GM18951 (cell line): Measurements from ENCODE around the gene TRIM39.
"Not testable (repeated sequence)": the region's sequence is repeated elsewhere in the genome, so short reads cannot be mapped to it uniquely, and the experiment has no call there.

Experiments used
- POLR2A ChIP-seq: IDR thresholded peaks from 4 replicates; pipeline ENCODE4 v1.6.1; 2011; ENCODE audit warnings: mild to moderate bottlenecking; ENCODE audit not compliant: insufficient read length, insufficient read depth; ENCODE audit errors: extremely low read depth
- in situ Hi-C: fragments of 300-500 bp; cut with MboI; formaldehyde crosslinking; loops from one replicate; pipeline ENCODE4 v1.12.0; 2022; ENCODE audit warnings: low sequenced_read_pairs, mixed read lengths, inconsistent platforms; ENCODE audit not compliant: unreplicated experiment

Gene TRIM39

DNA sequence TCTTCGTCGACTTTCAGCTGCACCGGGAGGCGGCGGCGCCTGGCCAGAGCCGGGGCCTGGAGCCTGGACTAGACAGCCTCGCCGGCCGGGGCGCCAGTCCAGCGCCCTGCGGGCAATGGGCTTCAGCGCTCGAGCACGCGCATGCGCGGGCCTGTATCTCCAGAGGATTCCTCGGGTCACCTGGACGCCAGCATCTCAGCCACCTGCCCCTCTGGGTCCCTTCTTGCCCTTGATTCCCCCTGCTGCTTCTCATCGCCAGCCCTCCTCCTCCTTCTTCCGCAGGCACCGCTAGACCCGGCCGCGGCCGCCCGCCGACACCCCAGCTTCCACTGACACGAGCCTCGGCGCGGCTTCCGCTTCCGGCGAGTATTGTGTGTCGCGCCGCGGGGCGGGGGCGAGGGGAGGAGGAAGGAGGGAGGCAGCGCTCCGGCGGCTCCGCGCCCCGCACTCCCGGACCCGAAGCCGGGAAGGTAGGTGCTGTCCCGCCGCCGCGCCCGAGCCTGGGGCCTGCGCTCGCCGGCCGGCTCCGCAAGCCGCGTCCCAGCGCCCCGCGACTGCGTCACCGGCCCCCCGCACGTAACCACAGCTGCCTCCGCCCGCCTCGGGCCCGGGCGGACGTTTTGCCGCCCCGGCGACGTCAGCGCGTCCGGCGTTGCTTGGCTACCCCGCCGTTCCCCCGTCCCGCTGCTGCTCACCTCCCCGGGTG, at the start of gene TRIM39:
TSS of gene TRIM39 (plus strand) at position 402 of the 706 bp plus-strand sequence. CDS start 2,391 bp downstream, outside the sequence.
- TF ChIP-seq POLR2A, result peak; percentile 80
- in situ Hi-C loops, result no loop called here

DNA sequence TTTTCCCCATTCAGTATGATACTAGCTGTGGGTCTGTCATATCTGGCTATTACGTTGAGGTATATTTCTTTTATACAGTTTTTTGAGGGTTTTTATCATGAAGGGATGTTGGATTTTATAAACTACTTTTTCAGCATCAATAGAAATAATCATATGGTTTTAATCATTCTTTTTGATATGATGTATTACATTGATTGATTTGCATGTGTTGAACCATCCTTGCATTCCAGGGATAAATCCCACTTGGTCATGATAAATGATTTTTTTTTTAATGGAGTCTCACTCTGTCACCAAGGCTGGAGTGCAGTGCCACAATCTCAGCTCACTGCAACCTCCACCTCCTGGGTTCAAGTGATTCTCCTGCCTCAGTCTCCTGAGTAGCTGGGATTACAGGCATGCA, 45.7 kb upstream of the TRIM39 start:
- in situ Hi-C loops, result not testable (repeated sequence)

- in situ Hi-C loops, result no loop called here
- TF ChIP-seq POLR2A, result no peak
These were observed 44.2 kb upstream of the TRIM39 start for GRCh38 chr6:30282522-30282921.

GRCh38 chr6:30283761-30284160, 43.0 kb upstream of the TRIM39 start:
- TF ChIP-seq POLR2A, result no peak
- in situ Hi-C loops, result no loop called here

GRCh38 chr6:30287139-30287538, 39.6 kb upstream of the TRIM39 start:
- TF ChIP-seq POLR2A, result no peak
- in situ Hi-C loops, result no loop called here

DNA sequence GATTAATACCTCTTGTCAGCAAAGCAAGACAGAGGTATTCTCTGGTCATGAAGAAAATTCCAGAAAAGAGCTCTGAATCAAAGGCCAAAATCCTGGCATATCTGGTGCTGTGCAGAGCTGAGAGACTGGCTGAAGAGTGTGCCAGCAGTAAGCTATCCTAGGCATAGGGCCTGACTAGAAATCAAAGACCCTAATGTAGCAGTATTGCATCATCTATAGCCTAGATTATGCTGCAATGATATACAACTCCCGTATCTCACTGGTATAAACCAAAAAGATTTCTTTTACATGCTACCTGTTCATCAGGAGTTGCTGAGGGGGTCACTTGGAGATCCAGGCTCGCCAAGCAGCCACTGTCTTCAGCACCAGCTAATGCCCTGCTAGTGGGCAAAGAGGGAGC, 30.9 kb upstream of the TRIM39 start:
- no peak for TF ChIP-seq POLR2A
- in situ Hi-C loops, result no loop called here

GRCh38 chr6:30304002-30304401, 22.7 kb upstream of the TRIM39 start:
- in situ Hi-C loops, result no loop called here
- TF ChIP-seq POLR2A, result no peak

DNA sequence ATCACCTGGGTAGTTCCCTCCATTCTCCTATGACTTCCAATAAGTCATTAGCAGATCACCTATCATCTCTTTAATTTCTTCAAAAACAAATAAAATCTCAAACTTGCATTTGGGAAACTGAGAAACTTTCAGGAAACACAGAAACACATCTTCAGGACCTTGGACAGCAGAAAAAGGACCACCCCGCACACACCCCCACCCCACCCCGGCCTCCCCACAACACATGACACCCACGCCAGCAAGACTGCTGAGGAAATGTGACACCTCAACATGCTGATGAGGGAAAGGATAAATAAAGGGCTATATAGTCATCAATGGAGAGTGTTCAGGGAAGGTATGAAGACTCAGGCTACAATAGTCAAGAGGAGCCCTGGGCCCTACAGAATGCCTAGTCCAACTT, 15.6 kb upstream of the TRIM39 start:
- in situ Hi-C loops, result no loop called here

GRCh38 chr6:30311671-30312070, 15.1 kb upstream of the TRIM39 start:
- no peak for TF ChIP-seq POLR2A
- in situ Hi-C loops, result no loop called here

More for the DNA sequence above, 15.6 kb upstream of the TRIM39 start:
- TF ChIP-seq POLR2A, result no peak

DNA sequence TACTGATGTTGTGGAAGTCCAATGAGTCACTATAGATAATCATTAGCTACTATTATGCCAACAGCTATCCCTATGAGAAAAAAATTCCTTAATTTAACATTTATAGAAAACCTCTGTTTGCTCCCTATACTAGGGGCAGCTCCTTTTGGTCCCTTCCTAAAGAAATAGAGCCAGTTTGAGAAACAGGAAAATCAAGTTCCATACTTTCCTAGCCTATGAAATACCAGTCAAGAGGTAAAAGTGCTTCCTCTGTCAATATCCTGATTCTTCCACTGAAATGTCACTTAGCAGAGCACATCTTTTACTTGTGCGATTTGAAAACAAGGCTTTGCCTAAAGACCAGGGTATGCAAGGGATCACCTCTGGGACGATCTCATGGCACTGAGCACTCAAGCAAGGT, 14.5 kb upstream of the TRIM39 start:
- in situ Hi-C loops, result no loop called here

DNA sequence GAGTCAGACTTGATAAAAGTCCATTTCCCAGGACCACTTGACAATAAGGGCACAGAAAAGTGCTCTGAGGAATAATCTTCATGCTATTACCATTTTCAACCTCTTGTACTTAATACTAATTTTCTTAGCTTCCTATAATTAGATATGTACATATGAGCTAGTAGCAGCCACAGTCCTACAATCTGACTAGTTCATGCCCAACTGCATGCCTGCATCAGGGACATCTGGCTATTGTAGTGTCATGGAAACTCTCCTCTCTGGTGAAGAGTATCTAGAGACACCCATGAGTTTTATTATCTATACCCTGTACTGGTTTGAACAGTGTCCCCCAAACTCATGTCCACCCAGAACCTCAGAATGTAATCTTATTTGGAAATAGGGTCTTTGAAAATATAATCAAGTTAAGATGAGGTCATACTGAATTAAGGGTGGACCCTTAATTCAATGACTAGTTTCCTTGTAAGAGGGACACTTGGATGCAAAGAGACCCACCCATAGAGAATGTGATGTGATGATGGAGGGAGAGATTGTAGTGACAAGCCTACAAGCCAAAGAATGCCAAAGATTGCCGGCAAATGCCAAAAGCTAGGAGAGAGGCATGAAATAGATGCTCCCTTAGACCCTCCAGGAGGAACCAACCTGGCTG, 13.9 kb upstream of the TRIM39 start:
- no peak for TF ChIP-seq POLR2A
- in situ Hi-C loops, result no loop called here

More for the DNA sequence above, 14.5 kb upstream of the TRIM39 start:
- TF ChIP-seq POLR2A, result no peak

- in situ Hi-C loops, result no loop called here
- no peak for TF ChIP-seq POLR2A
These were observed 11.6 kb upstream of the TRIM39 start for GRCh38 chr6:30315156-30315555.

DNA sequence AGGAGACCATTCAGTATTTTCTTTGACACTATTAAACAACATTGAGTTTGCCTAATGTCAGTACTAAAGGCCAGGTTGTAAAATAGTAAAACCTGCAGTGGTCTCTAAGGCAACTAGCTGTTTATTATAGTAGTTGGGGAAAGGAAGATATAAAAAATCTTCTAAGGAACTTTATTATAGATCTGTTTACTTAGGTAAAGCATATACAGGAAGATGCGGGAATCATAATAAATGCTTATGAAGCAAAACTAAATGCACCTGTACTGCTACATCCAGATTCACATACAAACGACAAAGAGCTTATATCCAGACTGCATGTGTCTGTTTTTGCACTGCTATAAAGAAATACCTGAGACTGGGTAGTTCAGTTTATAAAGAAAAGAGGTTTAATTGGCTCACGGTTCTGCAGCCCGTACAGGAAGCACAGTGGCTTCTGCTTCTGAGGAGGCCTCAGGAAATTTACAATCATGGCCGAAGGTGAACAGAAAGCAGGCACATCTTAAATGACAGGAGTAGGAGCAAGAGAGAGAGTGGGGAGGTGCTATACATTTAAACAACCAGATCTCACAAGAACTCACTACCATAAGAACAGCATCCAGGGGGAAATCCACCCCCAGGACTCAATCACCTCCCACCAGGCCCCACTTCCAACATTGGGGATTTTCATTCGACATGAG, 8.7 kb upstream of the TRIM39 start:
- in situ Hi-C loops, result no loop called here

DNA sequence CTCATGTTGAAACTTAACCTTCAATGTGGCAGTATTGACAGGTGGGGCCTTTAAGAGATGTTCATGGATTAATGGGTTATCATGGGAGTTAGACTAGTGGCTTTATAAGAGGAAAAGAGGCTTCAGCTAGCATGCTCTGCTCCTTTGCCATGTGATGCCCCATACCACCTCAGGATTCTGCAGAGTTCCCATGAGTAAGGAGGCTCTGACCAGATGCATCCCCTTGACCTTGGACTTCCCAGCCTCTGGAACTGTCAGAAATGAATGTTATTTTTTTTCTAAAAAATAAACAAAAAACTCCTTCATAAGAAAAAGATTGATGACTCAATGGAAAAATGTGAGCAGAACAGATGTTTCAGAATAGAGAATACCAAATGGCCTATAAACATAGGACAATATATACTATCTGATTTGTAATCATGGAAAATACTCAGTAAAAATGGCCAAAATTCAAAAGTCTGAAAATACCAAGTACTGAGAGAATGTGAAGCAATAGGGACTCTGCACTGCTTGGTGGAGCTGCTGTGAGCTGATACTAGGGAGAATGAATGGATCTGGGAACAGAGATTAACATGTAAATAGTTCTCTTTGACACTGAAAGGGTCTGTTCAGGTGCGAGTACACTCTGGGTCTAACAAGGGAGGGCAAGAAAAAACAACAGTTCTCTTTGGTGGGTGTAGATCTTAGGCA, 7.4 kb upstream of the TRIM39 start:
- no peak for TF ChIP-seq POLR2A
- in situ Hi-C loops, result no loop called here

More for the DNA sequence above, 8.7 kb upstream of the TRIM39 start:
- no peak for TF ChIP-seq POLR2A
